Measurements from ENCODE around the gene ARHGAP36. TPM values are rescaled to one million over a fixed set of nuclear protein-coding genes. Genes with fewer than 3 reads are reported as not detected.

The ARHGAP36 gene
- total RNA-seq, 1 experiment from 2014 or later, result not detected

DNA sequence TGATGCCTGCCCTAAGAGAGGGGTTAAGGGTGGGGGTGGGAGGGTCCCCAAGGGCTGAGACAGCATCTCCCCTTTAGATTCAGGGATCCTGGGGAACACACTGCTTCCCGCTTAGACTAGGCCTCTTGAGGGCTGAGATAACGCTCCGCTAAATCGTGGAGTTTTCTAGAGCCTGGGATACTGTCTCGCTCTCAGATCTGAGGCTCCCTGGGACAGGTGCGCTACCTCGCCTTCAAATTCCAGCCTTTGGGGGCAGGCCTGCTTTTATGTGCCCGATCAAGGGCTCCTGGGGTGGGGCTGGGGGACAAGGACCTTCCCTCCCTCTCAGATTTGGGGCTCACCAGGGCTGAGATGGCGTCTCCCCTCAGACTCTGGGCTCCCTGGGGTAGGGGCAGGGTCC lies 440 bp upstream of the ARHGAP36 start:
- BruUV-seq (replicated peaks), result no TSS peak
- ChIA-PET POLR2A (no interaction called here), CTCF (no interaction called here)
- DNase-seq (ENCODE audit: unreplicated experiment), result no peak
- H3K36me3 Mint-ChIP-seq (ENCODE audit: insufficient read depth, unreplicated experiment), result no peaks in the 10 kb centered on the region
- H3K27me3 Mint-ChIP-seq (ENCODE audit: insufficient read depth, unreplicated experiment), result peaks cover 16% of the 10 kb centered on the region
- H3K4me3 Mint-ChIP-seq (ENCODE audit: unreplicated experiment), result no peak overlapping the region
- no peak overlapping the region for H3K27ac Mint-ChIP-seq (ENCODE audit: low read depth, unreplicated experiment)
- no peaks in the 10 kb centered on the region for H3K4me1 Mint-ChIP-seq (ENCODE audit: insufficient read depth, unreplicated experiment)
- TF ChIP-seq, protein P1, sequence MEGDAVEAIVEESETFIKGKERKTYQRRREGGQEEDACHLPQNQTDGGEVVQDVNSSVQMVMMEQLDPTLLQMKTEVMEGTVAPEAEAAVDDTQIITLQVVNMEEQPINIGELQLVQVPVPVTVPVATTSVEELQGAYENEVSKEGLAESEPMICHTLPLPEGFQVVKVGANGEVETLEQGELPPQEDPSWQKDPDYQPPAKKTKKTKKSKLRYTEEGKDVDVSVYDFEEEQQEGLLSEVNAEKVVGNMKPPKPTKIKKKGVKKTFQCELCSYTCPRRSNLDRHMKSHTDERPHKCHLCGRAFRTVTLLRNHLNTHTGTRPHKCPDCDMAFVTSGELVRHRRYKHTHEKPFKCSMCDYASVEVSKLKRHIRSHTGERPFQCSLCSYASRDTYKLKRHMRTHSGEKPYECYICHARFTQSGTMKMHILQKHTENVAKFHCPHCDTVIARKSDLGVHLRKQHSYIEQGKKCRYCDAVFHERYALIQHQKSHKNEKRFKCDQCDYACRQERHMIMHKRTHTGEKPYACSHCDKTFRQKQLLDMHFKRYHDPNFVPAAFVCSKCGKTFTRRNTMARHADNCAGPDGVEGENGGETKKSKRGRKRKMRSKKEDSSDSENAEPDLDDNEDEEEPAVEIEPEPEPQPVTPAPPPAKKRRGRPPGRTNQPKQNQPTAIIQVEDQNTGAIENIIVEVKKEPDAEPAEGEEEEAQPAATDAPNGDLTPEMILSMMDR (IDR thresholded peaks at IDR 0.05; ENCODE audit: unreplicated experiment), result no peak
- no peaks in the 10 kb centered on the region for H3K9me3 Mint-ChIP-seq (ENCODE audit: unreplicated experiment)
- intact Hi-C loops (cut with micrococcal nuclease), result no loop called here

DNA sequence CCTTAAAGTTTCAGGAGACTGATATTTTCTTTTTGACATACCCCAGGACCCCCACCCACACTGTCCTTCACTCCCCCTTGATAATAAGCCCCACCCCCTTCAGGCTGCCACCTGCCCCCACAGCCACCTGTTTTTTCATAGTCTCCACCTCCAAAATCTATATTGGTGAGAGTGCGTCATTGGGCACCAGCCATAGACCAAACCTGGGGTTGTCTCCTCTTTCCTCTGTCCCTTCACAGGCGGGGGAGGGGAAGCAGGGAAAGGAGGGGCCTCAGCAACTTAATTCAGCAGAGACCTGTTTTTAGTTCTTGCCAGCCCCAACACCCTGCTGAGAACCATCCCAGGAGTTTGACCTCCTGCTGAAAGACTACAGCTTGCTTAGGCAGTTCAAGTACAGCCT lies 1.1 kb downstream of the ARHGAP36 start:
- Mint-ChIP-seq H3K9me3 (ENCODE audit: unreplicated experiment) (no peaks in the 10 kb centered on the region), H3K4me1 (ENCODE audit: insufficient read depth, unreplicated experiment) (no peaks in the 10 kb centered on the region), H3K27me3 (ENCODE audit: insufficient read depth, unreplicated experiment) (peaks cover 27% of the 10 kb centered on the region), H3K27ac (ENCODE audit: low read depth, unreplicated experiment) (no peak overlapping the region), H3K36me3 (ENCODE audit: insufficient read depth, unreplicated experiment) (no peaks in the 10 kb centered on the region), H3K4me3 (ENCODE audit: unreplicated experiment) (no peak overlapping the region)
- intact Hi-C loops (cut with micrococcal nuclease), result no loop called here
- no peak for DNase-seq (ENCODE audit: unreplicated experiment)
- no TSS peak for BruUV-seq (replicated peaks)
- CTCF ChIA-PET, result no interaction called here
- TF ChIP-seq, protein P1 (IDR thresholded peaks at IDR 0.05; ENCODE audit: unreplicated experiment), result no peak
- POLR2A ChIA-PET, result no interaction called here

DNA sequence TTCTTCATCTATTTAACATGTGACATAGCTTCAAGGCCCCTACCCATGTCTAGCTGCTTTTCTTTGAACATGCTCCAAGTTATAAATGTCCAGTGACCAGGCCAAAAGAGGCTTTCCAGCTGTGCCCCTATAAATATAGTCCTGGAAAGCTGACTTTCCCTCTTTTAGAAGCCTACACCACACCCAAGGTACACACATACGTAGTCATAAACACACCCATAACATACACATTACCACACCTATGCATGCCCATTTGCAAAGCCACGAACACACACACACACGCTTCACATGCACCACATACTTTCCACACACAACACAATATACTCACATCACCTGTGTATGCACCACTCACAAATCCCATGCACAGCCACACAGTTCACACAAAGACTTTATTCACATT lies 2.0 kb downstream of the ARHGAP36 start:
- H3K9me3 Mint-ChIP-seq (ENCODE audit: unreplicated experiment), result no peaks in the 10 kb centered on the region
- H3K36me3 Mint-ChIP-seq (ENCODE audit: insufficient read depth, unreplicated experiment), result no peaks in the 10 kb centered on the region
- DNase-seq (ENCODE audit: unreplicated experiment), result no peak
- H3K4me3 Mint-ChIP-seq (ENCODE audit: unreplicated experiment), result no peak overlapping the region
- peaks cover 30% of the 10 kb centered on the region for H3K27me3 Mint-ChIP-seq (ENCODE audit: insufficient read depth, unreplicated experiment)
- intact Hi-C loops (cut with micrococcal nuclease), result no loop called here
- BruUV-seq (replicated peaks), result no TSS peak
- TF ChIP-seq, protein P1 (IDR thresholded peaks at IDR 0.05; ENCODE audit: unreplicated experiment), result no peak
- no peak overlapping the region for H3K27ac Mint-ChIP-seq (ENCODE audit: low read depth, unreplicated experiment)
- H3K4me1 Mint-ChIP-seq (ENCODE audit: insufficient read depth, unreplicated experiment), result no peaks in the 10 kb centered on the region
- POLR2A ChIA-PET, result no interaction called here
- CTCF ChIA-PET, result interaction anchor here (0.5 to 1.3 kb wide), 2 partner anchors 65 to 66 kb away, joined by 3 to 4 read pairs; no protein-coding TSS in a partner anchor

DNA sequence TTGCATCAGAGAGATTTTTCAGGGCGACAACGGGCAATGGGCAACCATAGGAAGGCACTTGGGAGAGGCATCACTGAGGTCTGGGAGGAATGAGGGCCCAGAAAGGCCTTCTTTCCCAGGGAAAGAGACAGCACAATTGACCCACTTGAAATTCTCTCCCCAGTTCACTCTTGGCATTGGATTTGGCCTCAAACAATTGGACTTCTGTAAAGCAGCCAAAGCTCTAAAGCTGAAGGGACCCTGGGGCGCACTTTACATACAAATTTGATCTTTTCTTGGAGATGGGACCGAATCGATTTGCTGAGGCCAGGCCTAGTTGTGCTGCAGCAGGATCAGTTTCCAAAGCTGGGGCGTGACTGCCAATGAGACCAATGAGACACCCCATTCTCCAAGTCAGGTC lies 3.2 kb downstream of the ARHGAP36 start:
- ChIA-PET POLR2A (no interaction called here), CTCF (no interaction called here)
- no peak for DNase-seq (ENCODE audit: unreplicated experiment)
- TF ChIP-seq, protein P1 (IDR thresholded peaks at IDR 0.05; ENCODE audit: unreplicated experiment), result no peak
- H3K4me1 Mint-ChIP-seq (ENCODE audit: insufficient read depth, unreplicated experiment), result no peaks in the 10 kb centered on the region
- H3K9me3 Mint-ChIP-seq (ENCODE audit: unreplicated experiment), result no peaks in the 10 kb centered on the region
- no peak overlapping the region for H3K27ac Mint-ChIP-seq (ENCODE audit: low read depth, unreplicated experiment)
- intact Hi-C loops (cut with micrococcal nuclease), result no loop called here
- H3K36me3 Mint-ChIP-seq (ENCODE audit: insufficient read depth, unreplicated experiment), result no peaks in the 10 kb centered on the region
- H3K27me3 Mint-ChIP-seq (ENCODE audit: insufficient read depth, unreplicated experiment), result peaks cover 30% of the 10 kb centered on the region
- no TSS peak for BruUV-seq (replicated peaks)
- no peak overlapping the region for H3K4me3 Mint-ChIP-seq (ENCODE audit: unreplicated experiment)

Data from MCF 10A (cell line).